IPS-20b (cell line): ENCODE data around the gene SLC23A2.
"Not testable (repeated sequence)": the region's sequence is repeated elsewhere in the genome, so short reads cannot be mapped to it uniquely, and the experiment has no call there.

Experiments
- H3K27ac ChIP-seq: one replicate; pipeline ENCODE4 v1.5.1; 2013; ENCODE audit warnings: low read length
- H3K27me3 ChIP-seq: 2 replicates; pipeline ENCODE4 v1.6.1; 2013; ENCODE audit warnings: mild to moderate bottlenecking, low read length, inconsistent platforms; ENCODE audit not compliant: insufficient read depth
- H3K36me3 ChIP-seq: 2 replicates; pipeline ENCODE4 v1.6.1; 2013; ENCODE audit warnings: low read depth, mild to moderate bottlenecking, inconsistent platforms, low read length, moderate library complexity; ENCODE audit not compliant: insufficient read depth
- H3K4me1 ChIP-seq: 2 replicates; pipeline ENCODE4 v1.6.1; 2013; ENCODE audit warnings: mild to moderate bottlenecking, control low read depth, inconsistent platforms, low read length, moderate library complexity; ENCODE audit not compliant: insufficient read depth
- H3K4me3 ChIP-seq: 2 replicates; pipeline ENCODE4 v1.5.1; 2013; ENCODE audit warnings: mild to moderate bottlenecking, low read length, inconsistent platforms
- H3K9ac ChIP-seq: 2 replicates; pipeline ENCODE4 v1.6.1; 2013; ENCODE audit warnings: low read depth, mild to moderate bottlenecking, inconsistent platforms, low read length, moderate library complexity
- H3K9me3 ChIP-seq: 2 replicates; pipeline ENCODE4 v1.6.1; 2013; ENCODE audit warnings: mild to moderate bottlenecking, low read depth, low read length, inconsistent platforms; ENCODE audit not compliant: insufficient read depth

Gene SLC23A2

GRCh38 chr20:4893709-4894108 is 107.6 kb downstream of the SLC23A2 start:
- Histone ChIP-seq H3K9ac (no peak overlapping the region), H3K4me1 (peaks cover 16% of the 10 kb centered on the region; the same call in 1 of the 2 replicates), H3K4me3 (no peak overlapping the region), H3K27ac (no peak overlapping the region), H3K9me3 (no peaks in the 10 kb centered on the region), H3K36me3 (no peaks in the 10 kb centered on the region), H3K27me3 (no peaks in the 10 kb centered on the region)

- Histone ChIP-seq H3K4me1 (peaks cover 13% of the 10 kb centered on the region; the same call in 1 of the 2 replicates), H3K36me3 (no peaks in the 10 kb centered on the region), H3K27ac (no peak overlapping the region), H3K27me3 (no peaks in the 10 kb centered on the region), H3K4me3 (no peak overlapping the region), H3K9me3 (no peaks in the 10 kb centered on the region), H3K9ac (no peak overlapping the region)
These were observed 109.3 kb downstream of the SLC23A2 start for GRCh38 chr20:4891997-4892396.

- H3K4me3 ChIP-seq, result no peak overlapping the region
- H3K27me3 ChIP-seq, result no peaks in the 10 kb centered on the region
- no peaks in the 10 kb centered on the region for H3K9me3 ChIP-seq
- no peaks in the 10 kb centered on the region for H3K36me3 ChIP-seq
- no peak overlapping the region for H3K27ac ChIP-seq
- no peak overlapping the region for H3K9ac ChIP-seq
- H3K4me1 ChIP-seq, result peaks cover 5% of the 10 kb centered on the region; the same call in 1 of the 2 replicates
These were observed 110.0 kb downstream of the SLC23A2 start for GRCh38 chr20:4891190-4891763.

GRCh38 chr20:4889446-4889845 is 111.9 kb downstream of the SLC23A2 start:
- Histone ChIP-seq H3K9ac (no peak overlapping the region), H3K36me3 (no peaks in the 10 kb centered on the region), H3K4me1 (no peaks in the 10 kb centered on the region), H3K27me3 (no peaks in the 10 kb centered on the region), H3K9me3 (no peaks in the 10 kb centered on the region), H3K4me3 (no peak overlapping the region), H3K27ac (no peak overlapping the region)

- Histone ChIP-seq H3K27me3 (no peaks in the 10 kb centered on the region), H3K36me3 (no peaks in the 10 kb centered on the region), H3K4me3 (no peak overlapping the region), H3K9ac (no peak overlapping the region), H3K4me1 (no peaks in the 10 kb centered on the region), H3K9me3 (no peaks in the 10 kb centered on the region), H3K27ac (no peak overlapping the region)
These were observed 113.7 kb downstream of the SLC23A2 start for GRCh38 chr20:4887586-4887985.

GRCh38 chr20:4886771-4887527 is 114.4 kb downstream of the SLC23A2 start:
- H3K9me3 ChIP-seq, result no peaks in the 10 kb centered on the region
- no peaks in the 10 kb centered on the region for H3K27me3 ChIP-seq
- H3K27ac ChIP-seq, result no peak overlapping the region
- no peak overlapping the region for H3K9ac ChIP-seq
- no peaks in the 10 kb centered on the region for H3K36me3 ChIP-seq
- no peaks in the 10 kb centered on the region for H3K4me1 ChIP-seq
- H3K4me3 ChIP-seq, result no peak overlapping the region

GRCh38 chr20:4885877-4886276 is 115.4 kb downstream of the SLC23A2 start:
- Histone ChIP-seq H3K36me3 (no peaks in the 10 kb centered on the region), H3K9me3 (no peaks in the 10 kb centered on the region), H3K4me3 (no peak overlapping the region), H3K27ac (no peak overlapping the region), H3K27me3 (no peaks in the 10 kb centered on the region), H3K4me1 (no peaks in the 10 kb centered on the region), H3K9ac (no peak overlapping the region)

- Histone ChIP-seq H3K4me3 (no peak overlapping the region), H3K9ac (no peak overlapping the region), H3K27me3 (no peaks in the 10 kb centered on the region), H3K36me3 (no peaks in the 10 kb centered on the region), H3K27ac (no peak overlapping the region), H3K4me1 (no peaks in the 10 kb centered on the region), H3K9me3 (no peaks in the 10 kb centered on the region)
These were observed 117.8 kb downstream of the SLC23A2 start for GRCh38 chr20:4883546-4883945.

GRCh38 chr20:4883051-4883450 is 118.3 kb downstream of the SLC23A2 start:
- Histone ChIP-seq H3K27me3 (no peaks in the 10 kb centered on the region), H3K9ac (no peak overlapping the region), H3K9me3 (no peaks in the 10 kb centered on the region), H3K27ac (no peak overlapping the region), H3K36me3 (no peaks in the 10 kb centered on the region), H3K4me1 (no peaks in the 10 kb centered on the region), H3K4me3 (no peak overlapping the region)

GRCh38 chr20:4881006-4881730 is 120.1 kb downstream of the SLC23A2 start:
- Histone ChIP-seq H3K4me3 (no peak overlapping the region), H3K27me3 (no peaks in the 10 kb centered on the region), H3K9ac (no peak overlapping the region), H3K27ac (no peak overlapping the region), H3K4me1 (no peaks in the 10 kb centered on the region), H3K36me3 (no peaks in the 10 kb centered on the region), H3K9me3 (no peaks in the 10 kb centered on the region)

GRCh38 chr20:4880051-4880450 is 121.3 kb downstream of the SLC23A2 start:
- Histone ChIP-seq H3K4me3 (no peak overlapping the region), H3K36me3 (no peaks in the 10 kb centered on the region), H3K4me1 (no peaks in the 10 kb centered on the region), H3K27ac (no peak overlapping the region), H3K9me3 (no peaks in the 10 kb centered on the region), H3K27me3 (no peaks in the 10 kb centered on the region), H3K9ac (no peak overlapping the region)

GRCh38 chr20:4878099-4878498 is 123.2 kb downstream of the SLC23A2 start:
- H3K4me3 ChIP-seq, H3K9ac ChIP-seq, H3K27ac ChIP-seq, H3K9me3 ChIP-seq, H3K27me3 ChIP-seq, H3K4me1 ChIP-seq: not testable (repeated sequence)
- H3K36me3 ChIP-seq, result peaks cover 13% of the 10 kb centered on the region; the same call in 1 of the 2 replicates
